ENCODE results near the gene MAPKAPK3. TPM values are rescaled to one million over a fixed set of nuclear protein-coding genes. Genes with fewer than 3 reads are reported as not detected.

Gene MAPKAPK3
- total and polyA plus RNA-seq, 2 donors from 2014 or later: 68.0 to 75.8 TPM

- H3K36me3 ChIP-seq (ENCODE audit: control insufficient read depth in 2 of 3, insufficient read depth in 3 of 3, low read length in 3 of 3): peaks cover 0 to 8% (median 2%) of the 10 kb centered on the region in 3 donors
- H3K4me1 ChIP-seq (ENCODE audit: control insufficient read depth in 2 of 3, insufficient read depth in 2 of 3, low read depth in 1 of 3, low read length in 3 of 3): peaks cover 0 to 28% (median 20%) of the 10 kb centered on the region in 3 donors
- H3K27me3 ChIP-seq (ENCODE audit: control insufficient read depth, insufficient read depth, low read length): no peaks in the 10 kb centered on the region
- no peak for FAIRE-seq
- no peaks in the 10 kb centered on the region for H3K9me3 ChIP-seq (ENCODE audit: control insufficient read depth in 2 of 3, insufficient read depth in 1 of 3, low read length in 3 of 3)
- no peak overlapping the region for H3K9ac ChIP-seq (ENCODE audit: low read length in 3 of 3)
- no peak for TF ChIP-seq CTCF (IDR thresholded peaks at IDR 0.05; ENCODE audit: borderline replicate concordance, extremely low read depth, insufficient read depth)
- no peak overlapping the region for H3K4me3 ChIP-seq (ENCODE audit: low read length in 3 of 3)
- no peak for DNase-seq
- intact Hi-C loops (cut with DNase I): loop anchor here (5.0 kb wide), 1 partner anchor 38 kb away; the partner anchor contains the start of gene CISH
- H3K27ac ChIP-seq (ENCODE audit: low read depth in 2 of 2, low read length in 2 of 2): no peak overlapping the region
Observed at GRCh38 chr3:50574444-50574831, 42.5 kb upstream of the MAPKAPK3 start.

- FAIRE-seq (no peak), DNase-seq (no peak)
- no peaks in the 10 kb centered on the region for H3K9me3 ChIP-seq (ENCODE audit: control insufficient read depth in 2 of 3, insufficient read depth in 1 of 3, low read length in 3 of 3)
- no peaks in the 10 kb centered on the region for H3K27me3 ChIP-seq (ENCODE audit: control insufficient read depth, insufficient read depth, low read length)
- H3K36me3 ChIP-seq (ENCODE audit: control insufficient read depth in 2 of 3, insufficient read depth in 3 of 3, low read length in 3 of 3): peaks cover 0 to 8% (median 2%) of the 10 kb centered on the region in 3 donors
- H3K9ac ChIP-seq (ENCODE audit: low read length in 3 of 3): no peak overlapping the region
- intact Hi-C loops (cut with DNase I): no loop called here
- no peak for TF ChIP-seq CTCF (IDR thresholded peaks at IDR 0.05; ENCODE audit: borderline replicate concordance, extremely low read depth, insufficient read depth)
- no peak overlapping the region for H3K27ac ChIP-seq (ENCODE audit: low read depth in 2 of 2, low read length in 2 of 2)
- H3K4me1 ChIP-seq (ENCODE audit: control insufficient read depth in 2 of 3, insufficient read depth in 2 of 3, low read depth in 1 of 3, low read length in 3 of 3): peaks cover 0 to 23% (median 17%) of the 10 kb centered on the region in 3 donors
- no peak overlapping the region for H3K4me3 ChIP-seq (ENCODE audit: low read length in 3 of 3)
Observed at GRCh38 chr3:50575372-50575771, 41.6 kb upstream of the MAPKAPK3 start.

- no peak overlapping the region for H3K27ac ChIP-seq (ENCODE audit: low read depth in 2 of 2, low read length in 2 of 2)
- peaks cover 0 to 13% (median 4%) of the 10 kb centered on the region in 3 donors for H3K36me3 ChIP-seq (ENCODE audit: control insufficient read depth in 2 of 3, insufficient read depth in 3 of 3, low read length in 3 of 3)
- H3K9me3 ChIP-seq (ENCODE audit: control insufficient read depth in 2 of 3, insufficient read depth in 1 of 3, low read length in 3 of 3): no peaks in the 10 kb centered on the region
- H3K9ac ChIP-seq (ENCODE audit: low read length in 3 of 3): no peak overlapping the region
- no peak for TF ChIP-seq CTCF (IDR thresholded peaks at IDR 0.05; ENCODE audit: borderline replicate concordance, extremely low read depth, insufficient read depth)
- no peak for DNase-seq
- intact Hi-C loops (cut with DNase I): no loop called here
- H3K4me3 ChIP-seq (ENCODE audit: low read length in 3 of 3): no peak overlapping the region
- H3K27me3 ChIP-seq (ENCODE audit: control insufficient read depth, insufficient read depth, low read length): no peaks in the 10 kb centered on the region
- H3K4me1 ChIP-seq (ENCODE audit: control insufficient read depth in 2 of 3, insufficient read depth in 2 of 3, low read depth in 1 of 3, low read length in 3 of 3): peaks cover 0 to 19% (median 11%) of the 10 kb centered on the region in 3 donors
- no peak for FAIRE-seq
Observed at GRCh38 chr3:50577348-50577747, 39.6 kb upstream of the MAPKAPK3 start.

All from kidney (tissue), 14 donors.